GM12873 (cell line): Measurements from ENCODE around the gene MRPS31.

Experiments
- CTCF ChIP-seq: IDR thresholded peaks from 2 replicates; pipeline ENCODE4 v1.5.1; 2012; ENCODE audit warnings: low read depth, mild to moderate bottlenecking, moderate library complexity, low read length, control low read depth; ENCODE audit not compliant: insufficient read depth; ENCODE audit errors: missing control alignments

MRPS31 gene

GRCh38 chr13:40682449-40683240, 88.3 kb downstream of the MRPS31 start:
- peak; percentile 29 for TF ChIP-seq CTCF

DNA sequence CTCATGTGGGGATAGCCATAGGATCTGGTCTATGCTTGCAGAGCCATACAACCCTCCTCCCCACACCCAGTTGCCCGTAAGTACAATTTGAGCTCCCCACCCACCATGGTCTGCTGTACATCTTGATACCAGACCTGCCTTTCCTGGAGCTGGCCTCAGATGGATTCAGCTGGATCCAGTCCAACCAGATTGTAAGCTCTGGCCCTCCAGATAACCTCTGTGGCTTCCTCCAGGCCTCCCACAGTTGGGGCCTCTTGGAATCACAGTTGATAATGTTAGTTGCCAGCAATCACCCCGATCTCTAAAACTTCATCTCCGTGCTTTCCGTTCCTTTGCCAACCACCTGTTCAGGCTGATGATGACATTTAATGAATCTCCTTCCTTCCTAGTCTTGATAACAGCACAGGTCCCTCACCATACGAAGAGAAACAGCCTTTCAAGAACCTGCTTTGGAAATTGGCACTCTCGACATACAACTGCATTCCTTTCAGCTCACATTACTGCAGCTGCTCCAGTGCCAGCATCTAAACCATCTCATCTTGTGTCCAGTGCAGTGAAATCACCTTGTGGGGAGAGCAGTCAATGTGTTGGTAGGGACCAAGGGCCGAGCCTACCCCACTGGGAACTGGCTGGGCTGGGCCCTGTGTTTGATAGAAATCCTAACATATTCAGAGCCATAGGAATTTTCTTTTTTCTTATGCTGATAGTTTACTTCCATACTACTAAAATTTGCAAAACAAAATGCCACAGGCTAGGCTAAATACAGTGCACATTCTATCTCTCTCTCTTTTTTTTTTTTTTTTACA, 89.4 kb downstream of the MRPS31 start:
- no peak for TF ChIP-seq CTCF

- no peak for TF ChIP-seq CTCF
Measured at GRCh38 chr13:40680659-40681323, 90.2 kb downstream of the MRPS31 start.

- TF ChIP-seq CTCF: no peak
Measured at GRCh38 chr13:40679480-40679985, 91.5 kb downstream of the MRPS31 start.
